OCI-LY1 (cell line): ENCODE measurements around the gene TNFAIP3.

Source experiments
- H2AFZ ChIP-seq: fragments of 200-600 bp; sonication (generic), shearing (Covaris generic); 2 replicates; pipeline ENCODE4 v1.6.0; 2014; ENCODE audit warnings: antibody characterized with exemption, mild to moderate bottlenecking, low read length
- H3F3A ChIP-seq: fragments of 200-600 bp; sonication (generic), shearing (Covaris generic); 2 replicates; pipeline ENCODE4 v1.6.0; 2014; ENCODE audit warnings: mild to moderate bottlenecking, antibody characterized with exemption, low read length, moderate library complexity; ENCODE audit not compliant: insufficient read depth
- H3K27ac ChIP-seq: fragments of 200-600 bp; sonication (generic); 2 replicates; pipeline ENCODE4 v1.5.1; 2014; ENCODE audit warnings: low read length, mixed run types, mild to moderate bottlenecking, low read depth; ENCODE audit not compliant: poor library complexity, severe bottlenecking
- H3K27me3 ChIP-seq: fragments of 200-600 bp; sonication (generic); 2 replicates; pipeline ENCODE4 v1.6.0; 2014; ENCODE audit warnings: antibody characterized with exemption, mild to moderate bottlenecking, low read length, moderate library complexity; ENCODE audit not compliant: insufficient read depth
- H3K36me3 ChIP-seq: fragments of 200-600 bp; sonication (generic); 2 replicates; pipeline ENCODE4 v1.6.1; 2014; ENCODE audit warnings: mild to moderate bottlenecking, antibody characterized with exemption, low read length, moderate library complexity, mixed read lengths; ENCODE audit not compliant: insufficient read depth
- H3K4me1 ChIP-seq: fragments of 200-600 bp; sonication (generic); 2 replicates; pipeline ENCODE4 v1.5.1; 2014; ENCODE audit warnings: mild to moderate bottlenecking, low read length, moderate library complexity; ENCODE audit not compliant: insufficient read depth, severe bottlenecking
- H3K4me2 ChIP-seq: fragments of 200-600 bp; sonication (generic), shearing (Covaris generic); 2 replicates; pipeline ENCODE4 v1.6.1; 2014; ENCODE audit warnings: low read length
- H3K4me3 ChIP-seq: fragments of 200-600 bp; sonication (generic); 2 replicates; pipeline ENCODE4 v1.5.1; 2014; ENCODE audit warnings: low read length, low read depth, mild to moderate bottlenecking, mixed read lengths; ENCODE audit not compliant: poor library complexity, severe bottlenecking
- H3K79me2 ChIP-seq: fragments of 200-600 bp; shearing (Covaris generic); 2 replicates; pipeline ENCODE4 v1.6.1; 2016; ENCODE audit warnings: mixed run types, low read length, mixed read lengths; ENCODE audit not compliant: insufficient read depth
- H3K9ac ChIP-seq: fragments of 200-600 bp; sonication (generic), shearing (Covaris generic); 2 replicates; pipeline ENCODE4 v1.6.1; 2014; ENCODE audit warnings: mild to moderate bottlenecking, low read length, mixed read lengths
- H3K9me2 ChIP-seq: fragments of 200-600 bp; sonication (generic), shearing (Covaris generic); 2 replicates; pipeline ENCODE4 v1.6.1; 2014; ENCODE audit warnings: low read depth, mild to moderate bottlenecking, low read length, mixed read lengths
- H3K9me3 ChIP-seq: fragments of 200-600 bp; shearing (Covaris generic); 2 replicates; pipeline ENCODE4 v1.6.1; 2014; ENCODE audit warnings: low read length, mixed read lengths
- H4K20me1 ChIP-seq: fragments of 200-600 bp; sonication (generic), shearing (Covaris generic); 2 replicates; pipeline ENCODE4 v1.6.0; 2016; ENCODE audit warnings: mild to moderate bottlenecking, low read length; ENCODE audit not compliant: insufficient read depth
- CTCF ChIP-seq: fragments of 200-600 bp; sonication (generic), shearing (Covaris generic); IDR thresholded peaks from 2 replicates; pipeline ENCODE4 v1.5.1; 2017; ENCODE audit warnings: mild to moderate bottlenecking, antibody characterized with exemption, low read length, moderate library complexity, mixed read lengths
- EZH2 ChIP-seq: fragments of 200-600 bp; sonication (generic), shearing (Covaris generic); IDR thresholded peaks from 2 replicates; pipeline ENCODE4 v1.8.0; 2017; ENCODE audit warnings: borderline replicate concordance, mixed run types, mild to moderate bottlenecking, antibody characterized with exemption, low read length, moderate library complexity, mixed read lengths

TNFAIP3 gene

GRCh38 chr6:137830511-137830911 lies 36.5 kb upstream of the TNFAIP3 start:
- no peak overlapping the region for H3K27ac ChIP-seq
- no peaks in the 10 kb centered on the region for H3K36me3 ChIP-seq
- H2AFZ ChIP-seq: no peak overlapping the region
- H3K27me3 ChIP-seq: no peaks in the 10 kb centered on the region
- no peak overlapping the region for H3K4me3 ChIP-seq
- H3K9me2 ChIP-seq: no peaks in the 10 kb centered on the region
- no peaks in the 10 kb centered on the region for H3F3A ChIP-seq
- TF ChIP-seq EZH2 (no peak), CTCF (no peak)
- H3K4me1 ChIP-seq: no peaks in the 10 kb centered on the region
- H3K9me3 ChIP-seq: no peaks in the 10 kb centered on the region
- H4K20me1 ChIP-seq: no peaks in the 10 kb centered on the region
- H3K79me2 ChIP-seq: no peaks in the 10 kb centered on the region
- no peak overlapping the region for H3K9ac ChIP-seq
- no peak overlapping the region for H3K4me2 ChIP-seq

GRCh38 chr6:137832110-137832509 lies 34.9 kb upstream of the TNFAIP3 start:
- Histone ChIP-seq H3F3A (no peaks in the 10 kb centered on the region), H3K9me3 (no peaks in the 10 kb centered on the region), H3K27ac (no peak overlapping the region), H3K4me3 (no peak overlapping the region), H2AFZ (no peak overlapping the region), H3K36me3 (no peaks in the 10 kb centered on the region), H4K20me1 (no peaks in the 10 kb centered on the region), H3K27me3 (no peaks in the 10 kb centered on the region), H3K79me2 (no peaks in the 10 kb centered on the region), H3K9ac (no peak overlapping the region), H3K4me1 (no peaks in the 10 kb centered on the region), H3K9me2 (no peaks in the 10 kb centered on the region), H3K4me2 (no peak overlapping the region)
- TF ChIP-seq CTCF: no peak
- TF ChIP-seq EZH2: no peak

DNA sequence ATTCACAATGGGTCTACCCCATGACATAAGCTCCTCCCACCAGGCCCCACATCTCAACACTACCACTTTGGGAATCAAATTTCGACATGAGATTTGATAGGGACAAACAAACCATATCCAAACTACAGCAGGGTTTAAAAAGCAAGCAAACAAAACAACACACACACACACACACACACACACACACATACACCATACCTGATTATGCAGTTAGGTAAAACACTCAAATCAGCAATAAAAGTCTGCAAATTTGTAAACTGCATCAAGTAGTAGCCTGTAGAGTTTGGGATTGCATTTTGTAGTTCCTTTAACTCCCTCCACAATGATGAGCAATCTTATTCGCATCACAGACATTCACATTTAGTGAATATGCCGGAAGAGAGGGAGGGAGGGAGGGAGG lies 32.6 kb upstream of the TNFAIP3 start:
- Histone ChIP-seq H3K9me3 (no peaks in the 10 kb centered on the region), H3K4me2 (no peak overlapping the region), H3K27ac (no peak overlapping the region), H2AFZ (no peak overlapping the region), H3K9me2 (no peaks in the 10 kb centered on the region), H3K4me3 (no peak overlapping the region), H3K27me3 (no peaks in the 10 kb centered on the region), H3K4me1 (no peaks in the 10 kb centered on the region), H3K9ac (no peak overlapping the region), H3K79me2 (no peaks in the 10 kb centered on the region), H3F3A (no peaks in the 10 kb centered on the region), H4K20me1 (no peaks in the 10 kb centered on the region), H3K36me3 (no peaks in the 10 kb centered on the region)
- TF ChIP-seq EZH2 (no peak), CTCF (no peak)
